Measurements from ENCODE around the gene GARNL3. TPM values are rescaled to one million over a fixed set of nuclear protein-coding genes. Genes with fewer than 3 reads are reported as not detected.

Gene GARNL3
- total RNA-seq, 2 donors from 2014 or later = 34.2 to 34.4 TPM

DNA sequence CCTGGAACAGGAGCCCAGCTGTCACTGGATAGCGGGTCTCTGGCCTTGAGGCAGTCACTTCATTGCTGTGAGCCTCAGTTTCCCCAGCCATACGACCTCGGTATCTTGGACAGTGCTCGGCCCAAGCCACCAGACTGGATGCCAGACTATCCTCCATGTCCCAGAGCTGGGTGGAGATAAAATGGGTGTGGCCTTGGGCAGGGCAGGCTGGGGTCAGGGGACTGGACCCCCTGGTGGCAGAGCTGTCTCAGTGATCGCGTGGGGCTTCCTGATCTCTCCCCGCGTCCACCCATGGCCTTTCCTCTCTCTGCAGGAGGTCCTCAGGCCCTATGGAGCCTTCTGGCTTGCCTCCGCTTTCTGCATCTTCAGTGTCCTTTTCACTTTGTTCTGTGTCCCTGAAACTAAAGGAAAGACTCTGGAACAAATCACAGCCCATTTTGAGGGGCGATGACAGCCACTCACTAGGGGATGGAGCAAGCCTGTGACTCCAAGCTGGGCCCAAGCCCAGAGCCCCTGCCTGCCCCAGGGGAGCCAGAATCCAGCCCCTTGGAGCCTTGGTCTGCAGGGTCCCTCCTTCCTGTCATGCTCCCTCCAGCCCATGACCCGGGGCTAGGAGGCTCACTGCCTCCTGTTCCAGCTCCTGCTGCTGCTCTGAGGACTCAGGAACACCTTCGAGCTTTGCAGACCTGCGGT, 142.4 kb downstream of the GARNL3 start:
- WGBS = 82% methylated on average over 12 of the region's 13 CpGs
- Histone ChIP-seq H3K36me3 (peaks cover 7 to 8% of the 10 kb centered on the region in 2 donors), H3K27me3 (replicated peaks; ENCODE audit: insufficient read depth) (no peaks in the 10 kb centered on the region), H3K4me1 (replicated peaks) (no peaks in the 10 kb centered on the region), H3K4me3 (no peak overlapping the region), H3K27ac (peak overlapping the region; percentile 2 to 19), H3K9me3 (no peaks in the 10 kb centered on the region)
- intact Hi-C loops (cut with DNase I) = no loop called here
- no peak for DNase-seq (ENCODE audit: low spot score)
- TF ChIP-seq, protein P1, sequence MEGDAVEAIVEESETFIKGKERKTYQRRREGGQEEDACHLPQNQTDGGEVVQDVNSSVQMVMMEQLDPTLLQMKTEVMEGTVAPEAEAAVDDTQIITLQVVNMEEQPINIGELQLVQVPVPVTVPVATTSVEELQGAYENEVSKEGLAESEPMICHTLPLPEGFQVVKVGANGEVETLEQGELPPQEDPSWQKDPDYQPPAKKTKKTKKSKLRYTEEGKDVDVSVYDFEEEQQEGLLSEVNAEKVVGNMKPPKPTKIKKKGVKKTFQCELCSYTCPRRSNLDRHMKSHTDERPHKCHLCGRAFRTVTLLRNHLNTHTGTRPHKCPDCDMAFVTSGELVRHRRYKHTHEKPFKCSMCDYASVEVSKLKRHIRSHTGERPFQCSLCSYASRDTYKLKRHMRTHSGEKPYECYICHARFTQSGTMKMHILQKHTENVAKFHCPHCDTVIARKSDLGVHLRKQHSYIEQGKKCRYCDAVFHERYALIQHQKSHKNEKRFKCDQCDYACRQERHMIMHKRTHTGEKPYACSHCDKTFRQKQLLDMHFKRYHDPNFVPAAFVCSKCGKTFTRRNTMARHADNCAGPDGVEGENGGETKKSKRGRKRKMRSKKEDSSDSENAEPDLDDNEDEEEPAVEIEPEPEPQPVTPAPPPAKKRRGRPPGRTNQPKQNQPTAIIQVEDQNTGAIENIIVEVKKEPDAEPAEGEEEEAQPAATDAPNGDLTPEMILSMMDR (IDR thresholded peaks at IDR 0.05) = no peak
- no peak for TF ChIP-seq POLR2AphosphoS5 (IDR thresholded peaks at IDR 0.05)
- no peak for TF ChIP-seq POLR2A (IDR thresholded peaks at IDR 0.05)

DNA sequence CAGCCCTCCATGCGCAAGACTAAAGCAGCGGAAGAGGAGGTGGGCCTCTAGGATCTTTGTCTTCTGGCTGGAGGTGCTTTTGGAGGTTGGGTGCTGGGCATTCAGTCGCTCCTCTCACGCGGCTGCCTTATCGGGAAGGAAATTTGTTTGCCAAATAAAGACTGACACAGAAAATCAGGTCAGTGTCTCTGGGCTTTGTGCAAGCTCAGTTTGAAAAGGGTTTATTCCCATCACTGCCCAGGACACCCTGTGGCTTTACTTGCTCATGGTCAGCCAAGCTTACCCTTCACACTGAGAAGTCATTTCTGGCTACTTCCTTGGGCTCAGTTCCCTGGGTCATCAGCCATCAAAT, 142.9 kb downstream of the GARNL3 start:
- Histone ChIP-seq H3K4me3 (no peak overlapping the region), H3K27me3 (replicated peaks; ENCODE audit: insufficient read depth) (no peaks in the 10 kb centered on the region), H3K4me1 (replicated peaks) (no peaks in the 10 kb centered on the region), H3K27ac (peak overlapping the region; percentile 2 to 19), H3K9me3 (no peaks in the 10 kb centered on the region), H3K36me3 (peaks cover 7 to 8% of the 10 kb centered on the region in 2 donors)
- intact Hi-C loops (cut with DNase I) = no loop called here
- no peak for DNase-seq (ENCODE audit: low spot score)
- WGBS = 64% methylated on average over 6 of the region's 6 CpGs
- TF ChIP-seq, protein P1 (IDR thresholded peaks at IDR 0.05) = no peak

DNA sequence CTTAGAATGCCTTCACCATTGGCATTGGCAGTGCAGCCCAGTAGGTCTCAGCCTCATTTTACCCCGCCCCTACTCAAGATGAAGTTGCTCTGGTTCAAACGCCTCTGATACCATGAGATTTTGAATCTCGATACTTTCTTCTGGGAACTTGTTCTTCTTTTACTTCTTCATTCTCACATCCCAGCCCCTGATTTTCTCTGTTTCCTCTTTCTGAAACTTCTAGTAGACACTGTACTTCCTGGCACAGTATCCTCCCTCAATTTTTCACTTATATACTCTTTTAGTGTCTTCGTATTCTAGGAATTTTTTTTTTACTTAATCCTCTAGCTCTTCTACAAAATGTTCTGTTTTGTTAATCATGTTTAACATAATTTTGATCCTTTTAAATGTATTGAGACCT, 146.5 kb downstream of the GARNL3 start:
- Histone ChIP-seq H3K27ac (no peak overlapping the region), H3K36me3 (no peaks in the 10 kb centered on the region), H3K4me1 (replicated peaks) (no peaks in the 10 kb centered on the region), H3K27me3 (replicated peaks; ENCODE audit: insufficient read depth) (no peaks in the 10 kb centered on the region), H3K4me3 (no peak overlapping the region), H3K9me3 (no peaks in the 10 kb centered on the region)
- WGBS = 91% methylated on average over 4 of the region's 4 CpGs
- intact Hi-C loops (cut with DNase I) = no loop called here
- no peak for TF ChIP-seq POLR2A (IDR thresholded peaks at IDR 0.05)
- no peak for TF ChIP-seq POLR2AphosphoS5 (IDR thresholded peaks at IDR 0.05)
- TF ChIP-seq, protein P1 (IDR thresholded peaks at IDR 0.05) = no peak
- DNase-seq (ENCODE audit: low spot score) = no peak

DNA sequence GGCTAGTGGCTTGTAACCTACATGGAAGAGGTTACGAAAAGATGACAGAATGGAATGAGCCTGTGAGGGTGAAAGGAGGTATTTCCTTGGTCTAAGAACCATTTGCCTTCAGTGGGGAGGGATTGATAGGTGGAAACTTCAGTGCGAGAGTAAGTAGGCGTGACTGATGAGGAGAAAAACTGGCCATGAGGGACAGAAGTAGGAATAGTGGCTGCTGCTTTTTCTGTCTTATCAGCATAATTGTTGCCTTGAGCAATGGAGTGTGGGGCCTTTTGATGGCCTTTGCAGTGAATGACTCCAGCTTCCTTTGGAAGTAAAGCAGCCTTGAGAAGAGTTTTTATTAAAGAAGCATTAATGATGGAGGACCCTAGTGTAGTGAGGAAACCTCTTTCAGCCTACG, 150.6 kb downstream of the GARNL3 start:
- WGBS = 87% methylated on average over 4 of the region's 4 CpGs
- H3K4me3 ChIP-seq = no peak overlapping the region
- H3K36me3 ChIP-seq = no peaks in the 10 kb centered on the region
- H3K9me3 ChIP-seq = no peaks in the 10 kb centered on the region
- no peak overlapping the region for H3K27ac ChIP-seq
- TF ChIP-seq POLR2AphosphoS5 (IDR thresholded peaks at IDR 0.05) (no peak), POLR2A (IDR thresholded peaks at IDR 0.05) (no peak)
- TF ChIP-seq, protein P1 (IDR thresholded peaks at IDR 0.05) = no peak
- intact Hi-C loops (cut with DNase I) = no loop called here
- no peaks in the 10 kb centered on the region for H3K4me1 ChIP-seq (replicated peaks)
- DNase-seq (ENCODE audit: low spot score) = no peak
- no peaks in the 10 kb centered on the region for H3K27me3 ChIP-seq (replicated peaks; ENCODE audit: insufficient read depth)

DNA sequence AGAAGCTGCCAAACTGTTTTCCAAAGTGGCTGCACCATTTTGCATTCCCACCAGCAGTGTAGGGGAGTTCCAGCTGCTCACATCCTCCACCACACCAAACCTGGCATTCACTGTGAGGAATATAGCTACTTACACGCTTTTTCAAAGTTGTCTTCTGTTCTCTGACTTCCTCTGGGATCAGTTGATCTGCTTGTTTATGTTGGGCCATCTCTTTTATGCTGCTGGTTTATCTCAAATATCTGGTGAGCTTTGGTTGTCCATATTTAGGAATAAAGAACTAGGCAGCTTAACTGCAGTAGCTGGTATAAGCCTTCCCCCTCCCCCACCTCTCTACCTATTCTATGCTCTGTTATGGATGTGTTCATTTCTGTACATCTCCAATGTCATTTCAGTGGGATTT, 151.1 kb downstream of the GARNL3 start:
- Histone ChIP-seq H3K36me3 (no peaks in the 10 kb centered on the region), H3K9me3 (no peaks in the 10 kb centered on the region), H3K27ac (no peak overlapping the region), H3K4me3 (no peak overlapping the region), H3K27me3 (replicated peaks; ENCODE audit: insufficient read depth) (no peaks in the 10 kb centered on the region), H3K4me1 (replicated peaks) (no peaks in the 10 kb centered on the region)
- no peak for TF ChIP-seq POLR2AphosphoS5 (IDR thresholded peaks at IDR 0.05)
- TF ChIP-seq, protein P1 (IDR thresholded peaks at IDR 0.05) = no peak
- TF ChIP-seq POLR2A (IDR thresholded peaks at IDR 0.05) = no peak
- 60% methylated on average over 1 of the region's 1 CpG for WGBS
- DNase-seq (ENCODE audit: low spot score) = no peak
- intact Hi-C loops (cut with DNase I) = no loop called here
